SK-N-SH (cell line): Measurements from ENCODE around the gene HSF5. TPM values are rescaled to one million over a fixed set of nuclear protein-coding genes. Genes with fewer than 3 reads are reported as not detected.

ENCODE experiments used
- CTCF ChIA-PET: fragments of 300-600, 350-600 bp; formaldehyde crosslinking; extraction: SDS; loops from one replicate; lab custom pipeline; 2021; lab: Yijun Ruan, JAX
- POLR2A ChIA-PET: fragments of 350-600 bp; sonication (Branson Sonifier 250); formaldehyde crosslinking; extraction: SDS; loops from one replicate; lab custom pipeline; 2020; ENCODE audit warnings: antibody characterized with exemption, inconsistent platforms; lab: Yijun Ruan, JAX
- DNase-seq: peaks from one replicate; pipeline ENCODE4 v3.0.0; 2012
- H2AFZ ChIP-seq: fragments of 200-600 bp; sonication (generic); 2 replicates; pipeline ENCODE4 v1.8.1; 2016; ENCODE audit warnings: antibody characterized with exemption, mild to moderate bottlenecking, low read depth
- H3F3A ChIP-seq: fragments of 200-600 bp; sonication (generic); replicated peaks from 2 replicates; pipeline ENCODE3; 2016; ENCODE audit warnings: antibody characterized with exemption, mild to moderate bottlenecking; ENCODE audit not compliant: insufficient read depth
- H3K27ac ChIP-seq, 2 experiments: fragments of 200-500 bp in 1 of 2; fragments of 200-600 bp in 1 of 2; sonication (Bioruptor generic) in 1 of 2; sonication (generic), shearing (Covaris generic) in 1 of 2; 2 replicates each; pipeline versions ENCODE4 v1.5.1 to v1.6.1; 2014 to 2016; ENCODE audit warnings: low read depth in 2 of 2, inconsistent platforms in 1 of 2, low read length in 1 of 2, mild to moderate bottlenecking in 1 of 2, mixed read lengths in 1 of 2
- H3K27me3 ChIP-seq: fragments of 200-600 bp; sonication (generic), shearing (Covaris generic); 2 replicates; pipeline ENCODE4 v1.6.1; 2016; ENCODE audit warnings: mixed run types; ENCODE audit not compliant: insufficient read depth
- H3K36me3 ChIP-seq, 2 experiments: fragments of 200-500 bp in 1 of 2; fragments of 200-600 bp in 1 of 2; sonication (Bioruptor generic) in 1 of 2; sonication (generic) in 1 of 2; replicated peaks in 1 of 2; 2 replicates each; pipeline versions ENCODE3 to v1.5.1; 2014 to 2016; ENCODE audit warnings: low read length in 1 of 2, mild to moderate bottlenecking in 1 of 2; ENCODE audit not compliant: insufficient read depth in 2 of 2, control insufficient read depth in 1 of 2
- H3K4me1 ChIP-seq, 2 experiments: fragments of 200-500 bp in 1 of 2; fragments of 200-600 bp in 1 of 2; sonication (Bioruptor generic) in 1 of 2; sonication (generic), shearing (Covaris generic) in 1 of 2; 2 replicates each; pipeline versions ENCODE4 v1.5.1 to v1.6.1; 2014 to 2016; ENCODE audit warnings: low read depth in 1 of 2, low read length in 1 of 2, mixed run types in 1 of 2; ENCODE audit not compliant: insufficient read depth in 2 of 2, control insufficient read depth in 1 of 2
- H3K4me2 ChIP-seq: fragments of 200-600 bp; sonication (generic), shearing (Covaris generic); 2 replicates; pipeline ENCODE4 v1.6.1; 2017; ENCODE audit warnings: mixed run types
- H3K4me3 ChIP-seq, 2 experiments: fragments of 200-500 bp in 1 of 2; fragments of 200-600 bp in 1 of 2; sonication (Bioruptor generic) in 1 of 2; sonication (generic), shearing (Covaris generic) in 1 of 2; 2 replicates each; pipeline versions ENCODE4 v1.5.1 to v1.8.1; 2014 to 2016; ENCODE audit warnings: low read depth in 2 of 2, inconsistent platforms in 1 of 2, low read length in 1 of 2, mild to moderate bottlenecking in 1 of 2, mixed read lengths in 1 of 2, moderate library complexity in 1 of 2
- H3K79me2 ChIP-seq: fragments of 200-600 bp; sonication (generic); 2 replicates; pipeline ENCODE4 v1.8.1; 2017; ENCODE audit warnings: mild to moderate bottlenecking; ENCODE audit not compliant: insufficient read depth
- H3K9ac ChIP-seq: fragments of 200-600 bp; sonication (generic); 2 replicates; pipeline ENCODE4 v1.6.1; 2017; ENCODE audit warnings: mixed run types
- H3K9me2 ChIP-seq: fragments of 200-600 bp; sonication (generic); 2 replicates; pipeline ENCODE4 v1.6.1; 2017; ENCODE audit warnings: mixed run types
- H3K9me3 ChIP-seq: fragments of 200-600 bp; sonication (generic); 2 replicates; pipeline ENCODE4 v1.6.1; 2017; ENCODE audit warnings: mixed run types, mild to moderate bottlenecking, moderate library complexity
- H4K20me1 ChIP-seq: fragments of 200-600 bp; sonication (generic); 2 replicates; pipeline ENCODE4 v1.6.1; 2017; ENCODE audit warnings: mild to moderate bottlenecking, mixed run types; ENCODE audit not compliant: insufficient read depth
- CHD2 ChIP-seq: fragments of 150-350 bp; IDR thresholded peaks from 2 replicates; pipeline ENCODE4 v1.6.1; 2018; ENCODE audit warnings: low read length; ENCODE audit not compliant: partially characterized antibody
- ELF1 ChIP-seq: IDR thresholded peaks from 2 replicates; pipeline ENCODE4 v1.4.0; 2012
- EP300 ChIP-seq, 2 experiments: IDR thresholded peaks; 2 replicates each; pipeline versions ENCODE4 v1.4.0 to v1.6.1; 2012; ENCODE audit warnings: borderline replicate concordance in 1 of 2, low read depth in 1 of 2, low read length in 1 of 2
- EZH2phosphoT487 ChIP-seq: fragments of 200-600 bp; sonication (generic); IDR thresholded peaks from 2 replicates; pipeline ENCODE4 v1.6.1; 2017; ENCODE audit warnings: low read depth, mixed run types, mild to moderate bottlenecking, antibody characterized with exemption, moderate library complexity, borderline replicate concordance
- NFIC ChIP-seq: IDR thresholded peaks from 2 replicates; pipeline ENCODE4 v1.4.0; 2012; ENCODE audit warnings: borderline replicate concordance
- NRF1 ChIP-seq: IDR thresholded peaks from 2 replicates; pipeline ENCODE4 v1.6.1; 2012; ENCODE audit warnings: low read depth, mild to moderate bottlenecking, low read length
- POLR2AphosphoS5 ChIP-seq: IDR thresholded peaks from 2 replicates; pipeline ENCODE4 v1.6.1; 2012; ENCODE audit warnings: low read depth, low read length
- RAD21 ChIP-seq: IDR thresholded peaks from 2 replicates; pipeline ENCODE4 v1.6.1; 2012; ENCODE audit warnings: mild to moderate bottlenecking, low read length
- RFX5 ChIP-seq: IDR thresholded peaks from 2 replicates; pipeline ENCODE4 v1.6.1; 2012; ENCODE audit warnings: mild to moderate bottlenecking, improper control_type of control experiment, low read length
- SMC3 ChIP-seq: IDR thresholded peaks from 2 replicates; pipeline ENCODE4 v1.6.1; 2012; ENCODE audit warnings: low read depth, low read length, improper control_type of control experiment
- YY1 ChIP-seq: IDR thresholded peaks from 2 replicates; pipeline ENCODE4 v1.4.0; 2012; ENCODE audit warnings: low read depth, mild to moderate bottlenecking
- WGBS: methylation state at CpG from one replicate; pipeline ENCODE4 v1.1.6; 2017; ENCODE audit warnings: low lambda C conversion rate; 5-methylcytosine and 5-hydroxymethylcytosine counted together
- polyA plus RNA-seq, 3 experiments: library from polyadenylated mRNA; depleted of rRNA; stranded (reverse); fragments of >200 nt; gene quantifications; 2 replicates each; pipeline ENCODE4 v1.2.3, GENCODE V29; 2012
- TF ChIP-seq, protein P1 (sequence below): IDR thresholded peaks from 2 replicates; pipeline ENCODE4 v1.4.0; 2012; ENCODE audit warnings: low read depth, borderline replicate concordance
- TF ChIP-seq, protein P2 (sequence below): IDR thresholded peaks from 2 replicates; pipeline ENCODE4 v1.4.0; 2012; ENCODE audit warnings: low read depth
- TF ChIP-seq, protein P3 (sequence below): IDR thresholded peaks from 2 replicates; pipeline ENCODE4; 2012
- TF ChIP-seq, protein P4 (sequence below): fragments of 150-350 bp; IDR thresholded peaks from 2 replicates; pipeline ENCODE4 v1.6.1; 2017; ENCODE audit warnings: antibody characterized with exemption, low read length, low read depth, borderline replicate concordance

HSF5 gene
- polyA plus RNA-seq, 1 of the 3 experiments (the other 2 are of a cell fraction), result not detected

DNA sequence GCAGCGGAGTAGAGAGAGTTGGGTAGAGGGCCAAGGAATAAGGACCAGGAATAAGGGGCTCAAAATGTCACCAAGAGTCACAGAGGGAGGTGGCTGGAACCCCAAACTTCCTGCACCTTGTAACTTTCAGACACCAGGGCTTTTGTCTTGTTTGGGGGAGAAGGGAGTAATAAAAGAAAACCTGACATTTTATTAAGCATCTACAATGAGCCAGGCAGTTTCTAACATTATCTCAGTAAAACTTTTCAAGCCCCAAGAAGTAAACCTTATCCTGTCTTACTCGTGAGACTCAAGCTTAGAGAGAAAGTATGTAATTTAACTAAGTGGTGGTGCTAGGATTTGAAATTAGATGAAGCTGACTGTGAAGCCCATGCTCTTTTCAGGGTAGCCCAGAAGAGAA lies 27.1 kb upstream of the HSF5 start:
- no peak overlapping the region for H3K4me3 ChIP-seq
- no peak overlapping the region for H3K9ac ChIP-seq
- TF ChIP-seq SMC3 (no peak), CHD2 (no peak), POLR2AphosphoS5 (no peak), ELF1 (no peak), RAD21 (no peak), NFIC (no peak), NRF1 (no peak), EP300 (IDR thresholded peaks at IDR 0.05; ENCODE audit: borderline replicate concordance in 1 of 2, low read depth in 1 of 2, low read length in 1 of 2) (no peak), RFX5 (no peak)
- TF ChIP-seq, protein P1, sequence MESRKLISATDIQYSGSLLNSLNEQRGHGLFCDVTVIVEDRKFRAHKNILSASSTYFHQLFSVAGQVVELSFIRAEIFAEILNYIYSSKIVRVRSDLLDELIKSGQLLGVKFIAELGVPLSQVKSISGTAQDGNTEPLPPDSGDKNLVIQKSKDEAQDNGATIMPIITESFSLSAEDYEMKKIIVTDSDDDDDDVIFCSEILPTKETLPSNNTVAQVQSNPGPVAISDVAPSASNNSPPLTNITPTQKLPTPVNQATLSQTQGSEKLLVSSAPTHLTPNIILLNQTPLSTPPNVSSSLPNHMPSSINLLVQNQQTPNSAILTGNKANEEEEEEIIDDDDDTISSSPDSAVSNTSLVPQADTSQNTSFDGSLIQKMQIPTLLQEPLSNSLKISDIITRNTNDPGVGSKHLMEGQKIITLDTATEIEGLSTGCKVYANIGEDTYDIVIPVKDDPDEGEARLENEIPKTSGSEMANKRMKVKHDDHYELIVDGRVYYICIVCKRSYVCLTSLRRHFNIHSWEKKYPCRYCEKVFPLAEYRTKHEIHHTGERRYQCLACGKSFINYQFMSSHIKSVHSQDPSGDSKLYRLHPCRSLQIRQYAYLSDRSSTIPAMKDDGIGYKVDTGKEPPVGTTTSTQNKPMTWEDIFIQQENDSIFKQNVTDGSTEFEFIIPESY, result no peak
- TF ChIP-seq, protein P2, sequence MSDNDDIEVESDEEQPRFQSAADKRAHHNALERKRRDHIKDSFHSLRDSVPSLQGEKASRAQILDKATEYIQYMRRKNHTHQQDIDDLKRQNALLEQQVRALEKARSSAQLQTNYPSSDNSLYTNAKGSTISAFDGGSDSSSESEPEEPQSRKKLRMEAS, result no peak
- TF ChIP-seq, protein P3, sequence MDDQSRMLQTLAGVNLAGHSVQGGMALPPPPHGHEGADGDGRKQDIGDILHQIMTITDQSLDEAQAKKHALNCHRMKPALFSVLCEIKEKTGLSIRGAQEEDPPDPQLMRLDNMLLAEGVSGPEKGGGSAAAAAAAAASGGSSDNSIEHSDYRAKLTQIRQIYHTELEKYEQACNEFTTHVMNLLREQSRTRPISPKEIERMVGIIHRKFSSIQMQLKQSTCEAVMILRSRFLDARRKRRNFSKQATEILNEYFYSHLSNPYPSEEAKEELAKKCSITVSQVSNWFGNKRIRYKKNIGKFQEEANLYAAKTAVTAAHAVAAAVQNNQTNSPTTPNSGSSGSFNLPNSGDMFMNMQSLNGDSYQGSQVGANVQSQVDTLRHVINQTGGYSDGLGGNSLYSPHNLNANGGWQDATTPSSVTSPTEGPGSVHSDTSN, result no peak
- TF ChIP-seq, protein P4, sequence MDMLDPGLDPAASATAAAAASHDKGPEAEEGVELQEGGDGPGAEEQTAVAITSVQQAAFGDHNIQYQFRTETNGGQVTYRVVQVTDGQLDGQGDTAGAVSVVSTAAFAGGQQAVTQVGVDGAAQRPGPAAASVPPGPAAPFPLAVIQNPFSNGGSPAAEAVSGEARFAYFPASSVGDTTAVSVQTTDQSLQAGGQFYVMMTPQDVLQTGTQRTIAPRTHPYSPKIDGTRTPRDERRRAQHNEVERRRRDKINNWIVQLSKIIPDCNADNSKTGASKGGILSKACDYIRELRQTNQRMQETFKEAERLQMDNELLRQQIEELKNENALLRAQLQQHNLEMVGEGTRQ, result no peak
- WGBS, result 93% methylated on average over 2 of the region's 2 CpGs
- DNase-seq, result no peak
- H3K27ac ChIP-seq, result no peak overlapping the region
- ChIA-PET CTCF (interaction anchor here (0.7 to 3.6 kb wide), 8 partner anchors 11 to 490 kb away, joined by 3 to 12 read pairs (median 3); no protein-coding TSS in a partner anchor), POLR2A (interaction anchor here (0.9 to 2.8 kb wide), 8 partner anchors 10 to 665 kb away, joined by 3 to 13 read pairs (median 6); partner anchors contain the start of genes MRPS23, RAD51C, SUPT4H1 and TEX14)
- H3K4me1 ChIP-seq, result peaks cover 7 to 31% of the 10 kb centered on the region in 2 experiments; a peak in 2 of 4 replicates
- H3K27me3 ChIP-seq, result no peaks in the 10 kb centered on the region
- H3K36me3 ChIP-seq, result peaks cover 18 to 30% of the 10 kb centered on the region in 2 experiments
- H3K9me3 ChIP-seq, result no peaks in the 10 kb centered on the region
- H3K4me2 ChIP-seq, result peak overlapping the region; percentile 92
- no peaks in the 10 kb centered on the region; the same call in 1 of the 2 replicates for H4K20me1 ChIP-seq
- H3K79me2 ChIP-seq, result peaks cover 19% of the 10 kb centered on the region
- no peak overlapping the region for H2AFZ ChIP-seq
- no peaks in the 10 kb centered on the region for H3K9me2 ChIP-seq
- H3F3A ChIP-seq, result peaks cover 27% of the 10 kb centered on the region

DNA sequence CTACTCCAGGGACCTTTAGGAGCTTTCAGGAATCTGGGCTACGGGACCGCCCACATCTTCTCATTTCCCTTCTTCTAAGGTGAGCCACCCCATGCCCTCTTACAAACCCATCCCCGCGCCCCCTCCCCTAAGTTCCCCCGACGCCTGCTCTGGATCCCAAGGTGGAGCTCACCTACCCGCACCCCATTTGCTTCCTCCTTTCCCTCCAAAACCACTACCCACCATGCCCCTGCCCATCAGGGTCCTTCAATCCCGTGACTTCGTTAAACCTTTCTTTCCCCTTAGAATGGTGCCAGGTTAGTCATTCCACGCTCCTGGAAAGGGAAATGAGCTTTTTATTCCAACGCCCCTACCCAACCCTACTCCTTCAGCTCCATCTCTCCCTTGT lies 26.6 kb upstream of the HSF5 start:
- Histone ChIP-seq H3F3A (peaks cover 27% of the 10 kb centered on the region), H3K4me2 (peak overlapping the region; percentile 92), H2AFZ (no peak overlapping the region), H3K27me3 (no peaks in the 10 kb centered on the region), H3K27ac (peak overlapping the region in 1 of 2 experiments; percentile 40; a peak in 1 of 4 replicates), H3K4me1 (peaks cover 7 to 31% of the 10 kb centered on the region in 2 experiments; a peak in 2 of 4 replicates), H3K36me3 (peaks cover 23 to 35% of the 10 kb centered on the region in 2 experiments), H3K9me3 (no peaks in the 10 kb centered on the region), H4K20me1 (no peaks in the 10 kb centered on the region; the same call in 1 of the 2 replicates), H3K79me2 (peaks cover 19% of the 10 kb centered on the region), H3K9ac (no peak overlapping the region), H3K4me3 (peak overlapping the region; percentile 80 to 81), H3K9me2 (no peaks in the 10 kb centered on the region)
- ChIA-PET CTCF (interaction anchor here (0.7 to 3.6 kb wide), 8 partner anchors 11 to 490 kb away, joined by 3 to 12 read pairs (median 3); no protein-coding TSS in a partner anchor), POLR2A (interaction anchor here (0.9 to 3.1 kb wide), 10 partner anchors 10 to 665 kb away, joined by 3 to 13 read pairs (median 6); partner anchors contain the start of genes MRPS23, RAD51C, SUPT4H1 and TEX14)
- WGBS, result 61% methylated on average over 11 of the region's 11 CpGs
- no peak for DNase-seq
- TF ChIP-seq EZH2phosphoT487 (no peak), NFIC (no peak), YY1 (no peak)
